Keratinocyte (primary cell): Measurements from ENCODE around the gene CLDN14. TPM values are rescaled to one million over a fixed set of nuclear protein-coding genes. Genes with fewer than 3 reads are reported as not detected.
A peak's percentile ranks its signal among the peaks of the same experiment; 100 is the strongest.

Source experiments
- DNase-seq: peaks from one replicate; pipeline ENCODE4 v3.0.0-alpha.2; 2011; ENCODE audit warnings: low read depth, missing footprints, low spot score
- FAIRE-seq: peaks from 2 replicates; lab custom pipeline; 2011; peaks lifted over from hg19 to GRCh38; lab: Jason Lieb, UNC
- H2AFZ ChIP-seq: 2 replicates; pipeline ENCODE4 v1.6.0; 2012; ENCODE audit warnings: low read length, control low read depth, inconsistent platforms; ENCODE audit not compliant: control insufficient read depth
- H3K27ac ChIP-seq: 2 replicates; pipeline ENCODE4 v1.5.1; 2011; ENCODE audit warnings: low read length; ENCODE audit not compliant: control insufficient read depth, insufficient read depth
- H3K27me3 ChIP-seq: 3 replicates; pipeline ENCODE4 v1.6.0; 2011; ENCODE audit warnings: low read length; ENCODE audit not compliant: control insufficient read depth, insufficient read depth; ENCODE audit errors: extremely low read depth
- H3K36me3 ChIP-seq, 2 experiments: 2 replicates in 1 of 2; 3 replicates in 1 of 2; pipeline ENCODE4 v1.5.1; 2011; ENCODE audit warnings: low read length in 2 of 2, mild to moderate bottlenecking in 1 of 2; ENCODE audit not compliant: control insufficient read depth in 2 of 2, insufficient read depth in 2 of 2; ENCODE audit errors: extremely low read depth in 1 of 2
- H3K4me1 ChIP-seq: 3 replicates; pipeline ENCODE4 v1.5.1; 2011; ENCODE audit warnings: low read length; ENCODE audit not compliant: control insufficient read depth, insufficient read depth; ENCODE audit errors: extremely low read depth
- H3K4me2 ChIP-seq: 3 replicates; pipeline ENCODE4 v1.6.0; 2011; ENCODE audit warnings: low read depth, low read length; ENCODE audit not compliant: control insufficient read depth, insufficient read depth; ENCODE audit errors: extremely low read depth
- H3K4me3 ChIP-seq, 3 experiments: fragments of 200-600 bp in 1 of 3; sonication (generic) in 1 of 3; 2 replicates in 2 of 3; 3 replicates in 1 of 3; pipeline ENCODE4 v1.5.1; 2011 to 2016; ENCODE audit warnings: low read length in 3 of 3, mild to moderate bottlenecking in 3 of 3, control low read depth in 2 of 3, inconsistent platforms in 1 of 3, low read depth in 1 of 3, mixed read lengths in 1 of 3, mixed run types in 1 of 3, moderate library complexity in 1 of 3; ENCODE audit not compliant: control insufficient read depth in 2 of 3, insufficient read depth in 2 of 3; ENCODE audit errors: extremely low read depth in 1 of 3
- H3K79me2 ChIP-seq: 2 replicates; pipeline ENCODE4 v1.6.0; 2012; ENCODE audit warnings: low read length; ENCODE audit not compliant: control insufficient read depth, insufficient read depth
- H3K9ac ChIP-seq: 3 replicates; pipeline ENCODE4 v1.6.0; 2011; ENCODE audit warnings: low read length; ENCODE audit not compliant: control insufficient read depth, insufficient read depth; ENCODE audit errors: extremely low read depth
- H3K9me1 ChIP-seq: 3 replicates; pipeline ENCODE4 v1.6.0; 2011; ENCODE audit warnings: low read length; ENCODE audit not compliant: control insufficient read depth, insufficient read depth; ENCODE audit errors: extremely low read depth
- H3K9me3 ChIP-seq: 2 replicates; pipeline ENCODE4 v1.5.1; 2012; ENCODE audit warnings: low read depth, low read length; ENCODE audit not compliant: control insufficient read depth
- H4K20me1 ChIP-seq: 3 replicates; pipeline ENCODE4 v1.6.0; 2011; ENCODE audit warnings: low read length; ENCODE audit not compliant: control insufficient read depth, insufficient read depth; ENCODE audit errors: extremely low read depth
- CTCF ChIP-seq, 3 experiments: IDR thresholded peaks in 1 of 3; conservative IDR thresholded peaks in 1 of 3; optimal IDR thresholded peaks in 1 of 3; 2 replicates in 2 of 3; 3 replicates in 1 of 3; pipeline versions ENCODE3 to v1.5.1; 2011; ENCODE audit warnings: low read length in 3 of 3, mild to moderate bottlenecking in 3 of 3, moderate library complexity in 2 of 3, control low read depth in 1 of 3, inconsistent platforms in 1 of 3; ENCODE audit not compliant: insufficient read depth in 2 of 3; ENCODE audit errors: extremely low read depth in 1 of 3
- EZH2 ChIP-seq: IDR thresholded peaks from one replicate; pipeline ENCODE4 v1.6.1; 2012; ENCODE audit warnings: inconsistent platforms, mild to moderate bottlenecking, low read length, moderate library complexity
- dilution Hi-C: fragments of 300-500 bp; cut with MboI; formaldehyde crosslinking; loops from one replicate; pipeline ENCODE4 v1.7.0; 2020; ENCODE audit warnings: low sequenced_read_pairs; ENCODE audit not compliant: extremely low pct_ligation_motif_present
- polyA plus RNA-seq, 5 experiments: library from polyadenylated mRNA; depleted of rRNA in 3 of 5; stranded (reverse) in 3 of 5; stranded (forward) in 1 of 5; unstranded in 1 of 5; fragments of >200 nt; gene quantifications; 1 replicate in 1 of 5; 2 replicates in 3 of 5; 3 replicates in 1 of 5; pipeline versions ENCODE4 v1.2.1 to v1.2.3, GENCODE V29; 2011 to 2012; ENCODE audit warnings: missing spikeins in 2 of 5, low read depth in 1 of 5, low replicate concordance in 1 of 5

CLDN14 gene
- polyA plus RNA-seq, 1 donor (not counting 4 experiments of a cell fraction or from before 2014, with no cell fraction given), result not detected

GRCh38 chr21:36480618-36481017 is 696 bp upstream of the CLDN14 start:
- Histone ChIP-seq H3K36me3 (no peaks in the 10 kb centered on the region), H3K9me1 (no peaks in the 10 kb centered on the region), H3K4me3 (no peak overlapping the region), H3K27ac (no peak overlapping the region), H2AFZ (no peak overlapping the region), H3K9ac (no peak overlapping the region), H3K79me2 (no peaks in the 10 kb centered on the region), H3K4me1 (peaks cover 10% of the 10 kb centered on the region), H3K9me3 (no peaks in the 10 kb centered on the region), H3K27me3 (no peaks in the 10 kb centered on the region), H3K4me2 (no peak overlapping the region), H4K20me1 (no peaks in the 10 kb centered on the region)
- DNase-seq (no peak), FAIRE-seq (no peak)
- no peak for TF ChIP-seq CTCF (optimal IDR thresholded peaks at IDR 0.05 in 1 of 3, IDR thresholded peaks at IDR 0.05 in 1 of 3, conservative IDR thresholded peaks at IDR 0.05 in 1 of 3; ENCODE audit: extremely low read depth in 1 of 3, insufficient read depth in 2 of 3, low read length in 3 of 3)
- no peak for TF ChIP-seq EZH2
- dilution Hi-C loops, result no loop called here

- DNase-seq, result no peak
- H3K27me3 ChIP-seq, result no peaks in the 10 kb centered on the region
- peak overlapping the region; percentile 14 for H2AFZ ChIP-seq
- H3K4me2 ChIP-seq, result peak overlapping the region; percentile 34
- no peaks in the 10 kb centered on the region for H3K9me3 ChIP-seq
- no peak overlapping the region for H3K4me3 ChIP-seq
- TF ChIP-seq EZH2, result no peak
- peak in 2 of 3 experiments; percentile 9 to 20 for TF ChIP-seq CTCF (optimal IDR thresholded peaks at IDR 0.05 in 1 of 3, IDR thresholded peaks at IDR 0.05 in 1 of 3, conservative IDR thresholded peaks at IDR 0.05 in 1 of 3; ENCODE audit: extremely low read depth in 1 of 3, insufficient read depth in 2 of 3, low read length in 3 of 3)
- no peaks in the 10 kb centered on the region for H3K36me3 ChIP-seq
- dilution Hi-C loops, result no loop called here
- FAIRE-seq, result no peak
- H4K20me1 ChIP-seq, result no peaks in the 10 kb centered on the region
- peak overlapping the region; percentile 60 for H3K27ac ChIP-seq
- peak overlapping the region; percentile 1 for H3K9ac ChIP-seq
- H3K79me2 ChIP-seq, result no peaks in the 10 kb centered on the region
- H3K4me1 ChIP-seq, result peaks cover 10% of the 10 kb centered on the region
- no peaks in the 10 kb centered on the region for H3K9me1 ChIP-seq
These were observed 981 bp downstream of the CLDN14 start for GRCh38 chr21:36478941-36479340.
